Neuronal stem cell (in vitro differentiated cells): Measurements from ENCODE around the gene C2orf92.

Experiments
- DNase-seq: peaks from one replicate; pipeline ENCODE4 v3.0.0-alpha.2; 2013; ENCODE audit warnings: low spot score
- H2AFZ ChIP-seq: one replicate; pipeline ENCODE4 v1.6.1; 2013; ENCODE audit warnings: mild to moderate bottlenecking, low read length, inconsistent platforms
- H2AK5ac ChIP-seq: 2 replicates; pipeline ENCODE4 v1.6.1; 2013; ENCODE audit warnings: low read depth, mild to moderate bottlenecking, inconsistent platforms, low read length, moderate library complexity, mixed read lengths
- H2BK120ac ChIP-seq: 2 replicates; pipeline ENCODE4 v1.6.1; 2013; ENCODE audit warnings: low read depth, mild to moderate bottlenecking, inconsistent platforms, low read length, moderate library complexity, mixed read lengths
- H2BK12ac ChIP-seq: one replicate; pipeline ENCODE4 v1.6.1; 2013; ENCODE audit warnings: low read length, inconsistent platforms
- H2BK15ac ChIP-seq: 2 replicates; pipeline ENCODE4 v1.6.1; 2013; ENCODE audit warnings: mild to moderate bottlenecking, low read length, inconsistent platforms, mixed read lengths
- H2BK5ac ChIP-seq: one replicate; pipeline ENCODE4 v1.6.1; 2013; ENCODE audit warnings: inconsistent platforms, mild to moderate bottlenecking, low read length, moderate library complexity
- H3K14ac ChIP-seq: one replicate; pipeline ENCODE4 v1.6.1; 2013; ENCODE audit warnings: low read length, inconsistent platforms
- H3K18ac ChIP-seq: 2 replicates; pipeline ENCODE4 v1.6.1; 2013; ENCODE audit warnings: low read length, inconsistent platforms
- H3K23ac ChIP-seq: 2 replicates; pipeline ENCODE4 v1.6.1; 2013; ENCODE audit warnings: low read depth, mild to moderate bottlenecking, mixed read lengths, low read length, inconsistent platforms; ENCODE audit not compliant: poor library complexity
- H3K27ac ChIP-seq: replicated peaks from 3 replicates; pipeline ENCODE4 v1.5.1; 2013; ENCODE audit warnings: low read length, inconsistent platforms
- H3K27me3 ChIP-seq, 3 experiments: 2 replicates each; pipeline ENCODE4 v1.6.1; 2013; ENCODE audit warnings: low read length in 3 of 3, mild to moderate bottlenecking in 2 of 3, inconsistent platforms in 1 of 3, low read depth in 1 of 3, mixed read lengths in 1 of 3, moderate library complexity in 1 of 3; ENCODE audit not compliant: control insufficient read depth in 3 of 3, insufficient read depth in 3 of 3
- H3K36me3 ChIP-seq, 2 donors: replicated peaks in 1 of 2; 2 replicates each; pipeline ENCODE4 v1.6.1; 2013; ENCODE audit warnings: low read length in 2 of 2; ENCODE audit not compliant: control insufficient read depth in 2 of 2, insufficient read depth in 2 of 2
- H3K4ac ChIP-seq: 2 replicates; pipeline ENCODE4 v1.6.1; 2013; ENCODE audit warnings: inconsistent platforms, mild to moderate bottlenecking, low read length, moderate library complexity
- H3K4me1 ChIP-seq, 2 donors: 1 replicate in 1 of 2; 2 replicates in 1 of 2; pipeline ENCODE4 v1.6.1; 2013; ENCODE audit warnings: low read length in 2 of 2, low read depth in 1 of 2; ENCODE audit not compliant: control insufficient read depth in 2 of 2, insufficient read depth in 1 of 2
- H3K4me2 ChIP-seq: one replicate; pipeline ENCODE4 v1.6.1; 2013; ENCODE audit warnings: mild to moderate bottlenecking, low read length, inconsistent platforms; ENCODE audit not compliant: insufficient read depth, poor library complexity, severe bottlenecking
- H3K4me3 ChIP-seq, 2 donors: 2 replicates each; pipeline ENCODE4 v1.5.1; 2013; ENCODE audit warnings: low read length in 2 of 2, mild to moderate bottlenecking in 2 of 2, inconsistent platforms in 1 of 2, moderate library complexity in 1 of 2
- H3K79me1 ChIP-seq: one replicate; pipeline ENCODE4 v1.6.1; 2013; ENCODE audit warnings: low read depth, mild to moderate bottlenecking, inconsistent platforms, low read length, moderate library complexity
- H3K9ac ChIP-seq: one replicate; pipeline ENCODE4 v1.6.1; 2013; ENCODE audit warnings: mild to moderate bottlenecking, low read depth, low read length, inconsistent platforms; ENCODE audit not compliant: poor library complexity
- H3K9me3 ChIP-seq, 2 donors: replicated peaks in 1 of 2; 2 replicates each; pipeline versions ENCODE3 to v1.6.1; 2013; ENCODE audit warnings: low read length in 2 of 2, mild to moderate bottlenecking in 2 of 2, inconsistent platforms in 1 of 2, low read depth in 1 of 2, mixed read lengths in 1 of 2, moderate library complexity in 1 of 2; ENCODE audit not compliant: control insufficient read depth in 2 of 2, insufficient read depth in 1 of 2
- H4K8ac ChIP-seq: one replicate; pipeline ENCODE4 v1.6.1; 2013; ENCODE audit warnings: low read depth, mild to moderate bottlenecking, inconsistent platforms, low read length, moderate library complexity
- H4K91ac ChIP-seq: one replicate; pipeline ENCODE4 v1.6.1; 2013; ENCODE audit warnings: low read length, low read depth, mild to moderate bottlenecking, inconsistent platforms; ENCODE audit not compliant: poor library complexity
- WGBS, 2 donors: extraction: QIAGEN DNeasy Blood & Tissue Kit; methylation state at CpG; one replicate each; pipeline ENCODE4 v1.1.7; 2013; ENCODE audit warnings: missing lambda C conversion rate in 2 of 2, mixed read lengths in 1 of 2; ENCODE audit not compliant: insufficient read length in 2 of 2, insufficient replicate concordance in 1 of 2; ENCODE audit errors: extremely low coverage in 2 of 2; 5-methylcytosine and 5-hydroxymethylcytosine counted together

C2orf92 gene

GRCh38 chr2:97716695-97717612 lies 47.4 kb downstream of the C2orf92 start:
- DNase-seq: no peak
- Histone ChIP-seq H3K14ac (no peak overlapping the region), H3K4me2 (no peak overlapping the region), H3K27ac (no peak overlapping the region), H3K9me3 (no peaks in the 10 kb centered on the region), H2BK5ac (peak overlapping the region; percentile 3), H3K18ac (peak overlapping the region; percentile 87), H4K8ac (no peak overlapping the region), H3K79me1 (no peaks in the 10 kb centered on the region), H3K4ac (peak overlapping the region; percentile 58), H3K4me1 (peaks cover 2 to 4% of the 10 kb centered on the region in 2 donors), H2AK5ac (peak overlapping the region; percentile 56), H2AFZ (no peak overlapping the region), H3K23ac (peak overlapping the region; percentile 37), H4K91ac (no peak overlapping the region), H2BK120ac (no peak overlapping the region), H2BK12ac (peak overlapping the region; percentile 17), H3K36me3 (no peaks in the 10 kb centered on the region), H3K4me3 (no peak overlapping the region), H2BK15ac (peak overlapping the region; percentile 77), H3K27me3 (no peaks in the 10 kb centered on the region), H3K9ac (no peak overlapping the region)
- WGBS, 2 donors: no CpG with 5 or more reads among the region's 21 CpGs

GRCh38 chr2:97717613-97717995 lies 48.1 kb downstream of the C2orf92 start:
- no peak overlapping the region for H3K14ac ChIP-seq
- H2BK5ac ChIP-seq: no peak overlapping the region
- H3K27me3 ChIP-seq: no peaks in the 10 kb centered on the region
- H3K27ac ChIP-seq: no peak overlapping the region
- no peak overlapping the region for H4K91ac ChIP-seq
- no peak overlapping the region for H3K23ac ChIP-seq
- no peak overlapping the region for H2BK12ac ChIP-seq
- peaks cover 2 to 4% of the 10 kb centered on the region in 2 donors for H3K4me1 ChIP-seq
- no peak overlapping the region for H2BK15ac ChIP-seq
- no peak for DNase-seq
- H3K79me1 ChIP-seq: no peaks in the 10 kb centered on the region
- H3K4me3 ChIP-seq: no peak overlapping the region
- peak overlapping the region; percentile 61 for H2AFZ ChIP-seq
- no peak overlapping the region for H2AK5ac ChIP-seq
- H4K8ac ChIP-seq: no peak overlapping the region
- H3K9me3 ChIP-seq: no peaks in the 10 kb centered on the region
- H3K18ac ChIP-seq: no peak overlapping the region
- no peak overlapping the region for H3K9ac ChIP-seq
- H3K4ac ChIP-seq: no peak overlapping the region
- no CpG with 5 or more reads among the region's 3 CpGs for WGBS, 2 donors
- H2BK120ac ChIP-seq: no peak overlapping the region
- no peak overlapping the region for H3K4me2 ChIP-seq
- no peaks in the 10 kb centered on the region for H3K36me3 ChIP-seq

GRCh38 chr2:97718051-97718882 lies 48.8 kb downstream of the C2orf92 start:
- no peak overlapping the region for H4K91ac ChIP-seq
- no peaks in the 10 kb centered on the region for H3K79me1 ChIP-seq
- H3K4me1 ChIP-seq: peaks cover 2 to 4% of the 10 kb centered on the region in 2 donors
- H3K27me3 ChIP-seq: no peaks in the 10 kb centered on the region
- no peak overlapping the region for H2BK120ac ChIP-seq
- WGBS, 2 donors: no CpG with 5 or more reads among the region's 21 CpGs
- no peak overlapping the region for H4K8ac ChIP-seq
- H3K18ac ChIP-seq: peak overlapping the region; percentile 33
- H3K4me3 ChIP-seq: peak overlapping the region in 1 of 2 donors; percentile 6
- H3K4me2 ChIP-seq: no peak overlapping the region
- H3K27ac ChIP-seq: no peak overlapping the region
- peak overlapping the region; percentile 61 for H2AFZ ChIP-seq
- H3K9me3 ChIP-seq: no peaks in the 10 kb centered on the region
- no peaks in the 10 kb centered on the region for H3K36me3 ChIP-seq
- no peak overlapping the region for H2BK5ac ChIP-seq
- no peak overlapping the region for H3K23ac ChIP-seq
- H3K14ac ChIP-seq: no peak overlapping the region
- H2BK15ac ChIP-seq: no peak overlapping the region
- no peak overlapping the region for H3K9ac ChIP-seq
- no peak for DNase-seq
- H3K4ac ChIP-seq: no peak overlapping the region
- peak overlapping the region; percentile 24 for H2AK5ac ChIP-seq
- no peak overlapping the region for H2BK12ac ChIP-seq

- Histone ChIP-seq H3K27ac (no peak overlapping the region), H2BK5ac (no peak overlapping the region), H3K4me2 (no peak overlapping the region), H3K4me3 (no peak overlapping the region), H3K14ac (no peak overlapping the region), H3K23ac (no peak overlapping the region), H3K9me3 (no peaks in the 10 kb centered on the region), H3K79me1 (no peaks in the 10 kb centered on the region), H2BK12ac (no peak overlapping the region), H3K4ac (no peak overlapping the region), H3K27me3 (no peaks in the 10 kb centered on the region), H4K91ac (no peak overlapping the region), H3K4me1 (peaks cover 2 to 4% of the 10 kb centered on the region in 2 donors), H2BK15ac (no peak overlapping the region), H3K9ac (no peak overlapping the region), H3K36me3 (no peaks in the 10 kb centered on the region), H3K18ac (no peak overlapping the region), H2AFZ (no peak overlapping the region), H4K8ac (no peak overlapping the region), H2BK120ac (no peak overlapping the region), H2AK5ac (peak overlapping the region; percentile 34)
- no peak for DNase-seq
- no CpG with 5 or more reads among the region's 3 CpGs for WGBS, 2 donors
Observed at GRCh38 chr2:97718942-97719341, 49.4 kb downstream of the C2orf92 start.
